ENCODE measurements around the gene CMIP.
A peak's percentile ranks its signal among the peaks of the same experiment; 100 is the strongest.

Gene CMIP

DNA sequence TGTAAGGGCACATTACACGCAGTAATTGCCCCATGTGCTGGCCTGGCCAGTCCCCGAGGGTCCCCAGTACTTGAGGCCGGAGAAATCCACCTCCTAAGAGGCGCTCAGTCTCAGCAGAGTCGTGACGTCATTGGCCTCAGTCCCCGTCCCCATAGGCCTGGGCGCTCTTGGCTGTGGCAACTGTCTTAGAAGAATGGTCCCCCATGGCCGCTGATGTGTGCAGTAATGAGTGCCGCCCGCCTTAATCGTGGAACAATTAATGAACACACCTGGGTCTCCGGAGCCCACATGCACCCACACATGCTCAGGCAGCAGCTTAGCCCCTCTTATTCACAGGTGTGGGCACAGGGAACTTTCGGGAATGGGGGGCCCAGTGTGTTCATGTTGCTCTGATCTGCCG lies 248.0 kb downstream of the CMIP start:
- DNase-seq = no peak

DNA sequence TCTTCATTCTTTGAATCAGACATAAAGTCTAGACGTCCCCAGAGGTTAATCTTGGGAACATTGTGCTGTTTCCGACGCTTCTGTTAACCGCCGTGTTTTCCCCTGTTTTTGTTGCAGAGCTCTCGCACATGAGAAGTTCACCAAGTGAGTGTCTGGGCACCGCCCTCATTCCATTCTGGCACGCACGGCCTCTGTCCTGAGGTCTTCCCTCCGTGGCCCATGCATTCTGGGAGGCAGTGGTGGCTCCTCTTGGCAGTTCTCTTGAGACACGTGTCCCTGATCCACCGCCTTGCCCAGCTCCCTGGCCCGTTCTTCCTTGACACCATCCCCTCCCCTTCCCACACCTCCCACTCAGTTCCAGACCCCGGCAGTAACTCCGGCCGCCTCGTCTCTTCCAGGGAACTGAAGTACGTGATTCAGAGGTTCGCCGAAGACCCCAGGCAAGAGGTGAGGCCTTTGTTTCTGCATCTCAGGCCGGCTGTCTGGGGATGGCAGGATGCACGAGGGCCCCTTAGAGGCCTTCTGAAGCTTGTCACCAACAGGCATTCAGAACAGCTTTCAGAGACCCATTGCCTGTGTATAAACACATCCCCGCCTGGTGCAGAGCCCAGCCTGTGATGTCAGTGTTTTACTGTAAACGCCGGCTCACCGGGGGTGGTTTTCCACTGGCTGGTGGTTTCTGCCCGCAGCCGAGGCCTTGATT lies 248.6 kb downstream of the CMIP start:
- peak in 5 of 56 donors; percentile 13 to 30 (median 18) for DNase-seq

DNA sequence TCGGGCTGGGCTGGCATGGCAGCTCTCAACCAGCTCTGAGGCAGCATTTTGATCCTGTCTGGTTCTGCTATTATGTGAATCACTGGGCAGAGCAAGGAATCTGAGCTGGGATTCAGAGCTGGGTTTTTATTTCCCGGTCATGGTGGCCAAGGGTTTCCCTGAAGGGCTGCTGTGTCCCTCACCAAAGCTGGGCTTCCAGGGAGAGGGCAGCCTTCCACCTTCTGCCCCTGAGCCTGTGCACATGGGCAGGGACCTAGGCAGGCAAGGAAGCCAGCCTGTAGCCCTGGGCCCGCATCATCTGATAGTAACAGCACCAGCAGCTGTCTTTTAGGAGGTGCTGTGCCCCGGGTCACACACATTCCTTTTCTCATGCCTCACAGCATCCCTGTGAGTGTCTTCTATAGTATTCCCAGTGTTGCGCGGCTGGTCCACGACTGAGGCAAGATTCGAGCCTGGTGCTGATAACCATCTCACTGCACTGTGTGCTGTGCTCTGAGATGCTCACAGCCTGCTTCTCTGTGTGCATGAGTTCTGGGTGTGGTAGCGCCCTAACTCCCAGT lies 249.2 kb downstream of the CMIP start:
- DNase-seq = no peak

GRCh38 chr16:81694494-81695280 lies 250.1 kb downstream of the CMIP start:
- peak in 20 of 56 donors; percentile 11 to 49 (median 26) for DNase-seq

- DNase-seq = no peak
These were observed 250.9 kb downstream of the CMIP start for GRCh38 chr16:81695321-81696165.

GRCh38 chr16:81696166-81696960 lies 251.8 kb downstream of the CMIP start:
- no peak for DNase-seq

DNA sequence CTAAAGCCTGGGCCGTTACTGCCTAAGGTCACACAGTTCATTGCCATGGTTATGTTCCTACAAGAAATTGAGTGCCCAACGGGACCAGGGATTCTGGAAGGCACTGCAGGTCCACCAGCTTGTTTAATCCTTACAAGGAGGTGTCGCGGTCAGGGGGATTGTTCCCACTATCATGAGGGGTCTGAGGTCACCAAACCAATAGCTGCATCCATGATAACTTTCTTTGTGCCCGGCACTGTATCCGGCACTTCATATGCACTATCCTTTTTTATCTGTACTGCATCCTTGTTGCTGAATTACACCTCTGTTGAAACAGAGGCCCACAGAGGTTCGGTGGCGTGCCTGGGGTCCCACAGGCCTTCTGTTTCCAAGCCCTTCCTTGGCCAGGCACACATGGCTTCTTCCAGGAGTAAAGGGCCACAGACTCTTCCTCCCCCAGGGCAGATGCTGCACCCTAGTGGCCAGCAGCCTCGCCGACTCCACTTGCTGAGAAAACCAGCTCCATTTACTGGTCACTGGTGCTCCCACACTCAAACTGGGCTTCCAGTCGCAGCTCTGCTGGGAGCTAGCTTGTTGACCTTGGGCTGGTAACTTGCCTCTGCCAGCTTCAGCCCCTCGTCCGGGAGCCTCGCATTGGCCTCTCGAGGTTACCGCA lies 252.5 kb downstream of the CMIP start:
- peak in 34 of 56 donors; percentile 11 to 65 (median 29) for DNase-seq

DNA sequence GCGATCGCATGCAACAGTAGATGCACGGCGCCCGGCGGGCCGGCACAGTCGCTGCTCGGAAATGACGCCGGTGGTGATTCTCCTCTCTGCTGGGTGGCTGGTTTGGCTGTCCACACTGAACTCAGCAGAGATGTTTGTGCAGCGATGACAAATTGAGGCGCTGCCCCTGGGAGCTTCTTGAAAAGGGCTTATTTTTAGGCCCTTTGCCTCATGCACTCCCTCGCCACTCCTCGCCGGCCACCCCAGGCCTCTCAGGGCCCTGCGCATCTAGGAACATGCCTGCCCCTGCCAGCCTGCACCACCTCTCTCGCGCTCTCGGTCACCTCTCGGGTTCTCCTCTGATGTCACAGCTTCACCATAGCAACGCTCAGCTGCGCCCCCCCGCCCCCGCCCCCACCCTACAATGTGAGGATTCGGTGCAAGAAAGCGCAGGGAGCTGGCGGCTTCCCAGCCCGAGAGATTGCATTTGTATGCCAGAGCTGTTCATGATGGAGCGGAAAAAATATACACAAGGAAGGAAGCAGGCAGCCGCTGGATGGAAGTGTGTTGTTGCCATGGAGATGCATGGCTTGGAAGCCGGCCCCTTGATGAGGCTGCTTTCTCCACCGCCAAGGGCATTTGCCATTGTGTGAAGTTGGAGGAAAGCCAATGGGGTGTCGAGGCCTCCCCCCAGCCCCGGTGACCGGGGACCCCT lies 253.2 kb downstream of the CMIP start:
- DNase-seq = peak in 46 of 56 donors; percentile 19 to 94 (median 58)

DNA sequence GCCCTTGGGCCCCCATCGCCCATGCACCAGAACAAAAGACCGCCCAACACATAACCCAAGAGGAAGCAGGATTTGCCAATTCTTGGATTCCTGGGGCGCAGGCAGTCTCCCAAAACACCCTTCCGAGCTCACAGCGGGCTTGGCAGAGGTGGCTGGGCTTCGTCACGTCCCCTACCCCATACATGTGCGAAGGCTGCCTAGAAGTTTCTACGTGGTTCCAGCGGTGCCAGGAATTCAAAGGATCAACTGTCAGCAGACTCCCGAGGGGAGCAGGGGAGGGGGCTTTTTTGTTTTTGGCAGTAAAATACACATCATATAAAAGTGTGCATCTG lies 253.7 kb downstream of the CMIP start:
- DNase-seq = peak in 4 of 56 donors; percentile 59 to 87 (median 70)

DNA sequence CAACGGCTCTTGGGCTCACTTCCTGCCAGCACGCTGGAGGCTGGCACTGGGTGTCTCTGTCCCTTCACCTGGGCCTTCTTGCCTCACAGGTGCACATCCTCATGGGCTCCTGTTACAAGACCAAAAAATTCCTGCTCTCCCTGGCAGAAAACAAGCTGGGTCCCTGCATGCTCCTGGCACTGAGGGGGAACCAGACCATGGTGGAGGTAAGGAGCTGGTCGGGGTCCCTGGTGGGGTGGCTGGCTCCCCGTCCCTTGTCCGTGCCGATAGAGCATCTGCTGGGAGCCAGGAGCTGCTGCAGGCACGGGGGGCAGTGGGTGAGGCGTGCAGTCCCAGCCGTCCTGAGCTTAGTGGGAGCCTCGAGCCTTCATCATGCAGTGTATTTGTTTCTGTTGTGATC lies 255.0 kb downstream of the CMIP start:
- DNase-seq = no peak

DNA sequence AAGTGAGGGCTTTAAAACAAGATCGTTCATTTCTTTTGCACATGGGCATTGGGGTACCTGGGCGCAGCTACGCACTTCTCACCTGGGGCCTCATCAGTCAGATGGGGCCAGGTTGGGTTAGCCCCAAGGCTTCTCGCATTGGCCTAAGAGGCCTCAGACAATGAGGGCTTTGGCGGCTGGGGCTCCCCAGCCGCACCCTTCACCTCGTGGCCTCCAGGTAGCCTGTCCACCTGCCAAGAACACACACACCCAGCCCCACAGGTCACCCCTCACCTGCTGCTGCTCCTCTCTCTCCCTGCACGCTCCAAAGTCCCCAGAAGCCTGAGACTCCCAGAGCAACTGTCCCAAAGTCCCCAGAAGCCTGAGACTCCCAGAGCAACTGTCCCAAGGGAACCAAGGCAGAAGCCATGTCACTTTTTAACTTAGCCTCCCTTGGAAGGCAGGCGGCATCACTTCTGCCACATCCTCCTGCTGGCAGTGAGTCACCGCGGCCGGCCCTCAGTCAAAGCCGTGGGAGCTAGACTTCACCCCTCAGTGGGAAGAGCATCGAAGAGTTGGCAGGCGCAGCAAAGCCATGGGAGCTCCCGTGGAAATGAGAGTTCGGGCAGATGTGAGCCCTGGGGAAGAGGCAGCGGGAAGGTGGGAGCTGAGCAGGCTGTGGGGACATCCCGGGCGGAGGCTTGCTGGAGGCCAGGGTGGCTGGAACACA lies 255.6 kb downstream of the CMIP start:
- DNase-seq = peak in 3 of 56 donors; percentile 8 to 16 (median 15)

DNA sequence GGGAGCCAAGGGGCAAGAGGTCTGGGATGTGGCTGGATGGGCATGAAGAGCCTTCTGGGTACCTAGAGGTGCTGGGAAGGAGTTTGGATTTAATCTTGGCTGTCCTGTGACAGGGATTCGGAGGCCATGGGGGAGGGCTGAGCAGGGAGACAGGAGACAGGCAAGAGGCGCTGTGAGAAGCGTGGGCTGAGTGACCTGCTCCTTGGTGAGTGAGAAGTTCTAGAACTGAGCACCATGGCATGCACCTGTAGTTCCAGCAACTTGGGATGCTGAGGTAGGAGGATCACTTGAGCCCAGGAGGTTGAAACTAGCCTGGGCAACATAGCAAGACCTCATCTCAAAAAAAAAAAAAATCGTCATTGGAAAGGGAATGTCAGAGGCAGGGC lies 256.2 kb downstream of the CMIP start:
- no peak for DNase-seq

GRCh38 chr16:81701296-81701970 lies 256.8 kb downstream of the CMIP start:
- no peak for DNase-seq

- no peak for DNase-seq
These were observed 257.9 kb downstream of the CMIP start for GRCh38 chr16:81702506-81702905.

GRCh38 chr16:81703177-81704155 lies 258.9 kb downstream of the CMIP start:
- peak in 9 of 56 donors; percentile 15 to 56 (median 28) for DNase-seq

DNA sequence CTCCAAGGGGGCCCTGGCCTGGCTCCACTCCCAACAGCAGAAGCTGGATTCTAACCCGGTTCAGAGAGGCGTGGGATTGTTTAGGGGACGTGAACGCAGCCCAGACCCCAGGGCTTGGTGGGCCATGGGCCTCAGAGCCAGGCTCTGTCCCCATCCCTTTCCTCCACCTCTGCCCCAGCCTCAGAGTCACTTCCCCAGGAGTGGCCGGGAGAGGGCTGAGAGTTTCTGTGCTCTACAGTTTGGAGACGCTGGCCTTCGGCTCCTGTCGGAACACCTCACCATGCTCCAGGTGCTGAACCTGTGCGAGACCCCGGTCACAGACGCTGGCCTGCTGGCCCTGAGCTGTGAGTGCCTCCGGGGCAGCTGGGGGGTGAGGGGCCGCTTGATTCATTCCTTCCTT lies 260.7 kb downstream of the CMIP start:
- DNase-seq = no peak
